GM12892 (cell line): ENCODE data around the gene GRAMD1C.
"Not testable (repeated sequence)": the region's sequence is repeated elsewhere in the genome, so short reads cannot be mapped to it uniquely, and the experiment has no call there.

ENCODE experiments used
- POLR2A ChIP-seq: IDR thresholded peaks from 2 replicates; pipeline ENCODE4 v1.6.1; 2011; ENCODE audit warnings: low read depth, low read length, control low read depth
- POLR2AphosphoS5 ChIP-seq: IDR thresholded peaks from 2 replicates; pipeline ENCODE4 v1.6.1; 2011; ENCODE audit warnings: low read depth, low read length, control low read depth

DNA sequence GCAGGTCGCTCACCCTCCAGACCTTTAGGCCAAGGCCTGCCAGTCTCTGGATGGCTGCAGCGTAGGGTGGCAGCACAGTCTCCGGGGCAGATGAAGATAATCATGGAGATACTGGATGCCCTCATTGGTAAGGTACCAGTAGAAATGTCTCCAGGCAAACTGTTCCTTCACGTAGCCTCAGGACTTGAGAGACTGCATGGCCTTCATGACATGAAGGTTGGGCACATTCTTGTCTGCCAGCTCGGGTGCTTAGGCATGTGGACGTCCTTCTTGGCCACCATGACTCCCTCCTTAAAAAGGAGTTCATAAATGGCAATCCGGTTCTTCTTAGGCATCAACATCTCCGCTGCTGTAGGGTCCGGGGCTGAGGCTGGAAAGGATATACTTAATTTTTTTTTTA is 11.8 kb downstream of the GRAMD1C start:
- TF ChIP-seq POLR2A, POLR2AphosphoS5: not testable (repeated sequence)
